GM21360 (cell line): ENCODE data around the gene RELA.
A peak's percentile ranks its signal among the peaks of the same experiment; 100 is the strongest.
"Not testable (repeated sequence)": the region's sequence is repeated elsewhere in the genome, so short reads cannot be mapped to it uniquely, and the experiment has no call there.

Experiments used
- ATAC-seq: cut with Tn5 transposase; IDR thresholded peaks from one replicate; pipeline ENCODE4 v1.9.1; 2021; ENCODE audit warnings: mild to moderate bottlenecking, moderate library complexity; ENCODE audit not compliant: unreplicated experiment

Gene RELA

DNA sequence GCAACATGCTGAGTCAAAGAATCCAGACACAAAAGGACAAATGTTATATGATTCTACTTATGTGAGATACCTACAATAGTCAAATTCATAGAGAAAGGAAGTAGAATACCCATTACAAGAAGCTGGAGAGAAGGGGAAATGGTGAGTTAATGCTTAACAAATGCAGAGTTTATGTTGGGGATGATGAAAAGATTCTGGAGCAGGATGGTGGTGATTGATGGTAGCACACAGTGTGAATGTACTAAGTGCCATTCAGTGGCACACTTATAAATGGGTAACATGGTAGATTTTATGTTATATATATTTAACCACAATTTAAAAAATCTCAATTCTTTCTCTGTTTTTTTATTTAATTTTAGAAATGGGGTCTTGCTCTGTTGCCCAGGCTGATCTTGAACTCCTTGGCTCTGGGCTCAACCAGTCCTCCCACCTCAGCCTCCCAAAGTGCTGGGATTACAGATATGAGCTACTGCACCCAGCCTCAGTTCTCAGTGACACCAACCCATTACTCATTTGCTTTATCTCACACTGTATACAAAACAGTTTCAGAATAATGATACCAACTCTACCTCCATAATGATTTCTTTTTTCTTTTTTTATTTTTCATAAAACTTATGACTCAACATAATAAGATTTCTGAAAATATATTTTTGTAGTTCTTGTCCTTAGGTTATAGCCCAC, 9.6 kb upstream of the RELA start:
- no peak for ATAC-seq

DNA sequence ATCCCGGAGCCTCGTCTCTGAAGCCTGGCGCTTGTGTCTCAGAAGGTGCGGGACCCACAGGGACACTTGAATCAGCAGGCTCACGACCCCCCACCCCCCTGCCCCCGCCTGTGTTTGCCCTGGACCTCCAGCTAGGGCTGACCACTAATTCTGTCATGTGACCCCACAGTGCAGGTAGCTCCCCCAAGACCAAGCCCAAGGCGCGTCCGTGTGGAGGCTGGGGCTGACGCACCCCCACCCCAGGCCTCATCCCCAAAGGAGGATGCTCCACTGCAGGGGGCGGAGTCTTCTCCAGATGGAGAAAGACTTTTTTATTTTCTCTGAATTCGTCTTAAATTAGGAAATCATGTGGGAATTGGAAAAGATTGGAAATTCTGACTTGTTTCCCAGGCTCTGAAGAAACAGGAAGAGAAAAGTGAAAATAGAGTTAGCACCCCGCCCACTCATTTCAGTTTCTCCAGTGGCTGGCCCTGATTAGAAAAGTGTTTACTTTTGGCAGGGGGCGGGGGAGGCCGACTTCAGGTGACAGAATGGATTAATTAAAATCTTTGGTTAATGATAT, 1.0 kb upstream of the RELA start:
- no peak for ATAC-seq

GRCh38 chr11:65662247-65662798, 393 bp downstream of the RELA start:
- peak; percentile 30 for ATAC-seq

- no peak for ATAC-seq
Measured at GRCh38 chr11:65661599-65662246, 993 bp downstream of the RELA start.

- ATAC-seq, result not testable (repeated sequence)
Measured at GRCh38 chr11:65660908-65661307, 1.8 kb downstream of the RELA start.

DNA sequence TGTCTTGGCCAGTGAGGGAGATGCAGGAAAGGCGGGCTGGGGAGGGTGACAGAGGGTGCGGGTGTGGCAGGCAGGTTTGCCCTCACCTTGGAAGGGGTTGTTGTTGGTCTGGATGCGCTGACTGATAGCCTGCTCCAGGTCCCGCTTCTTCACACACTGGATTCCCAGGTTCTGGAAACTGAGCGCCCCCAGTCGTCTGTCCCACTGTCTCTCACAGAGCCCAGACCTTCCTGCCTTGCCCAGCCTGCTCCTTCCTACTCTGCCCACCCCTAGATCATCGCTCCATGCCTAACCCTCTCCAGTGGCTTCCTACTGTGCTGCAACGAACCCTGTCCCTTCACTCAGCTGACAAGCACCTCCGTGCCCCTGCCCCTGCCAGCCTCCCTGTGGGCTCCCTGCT, 2.7 kb downstream of the RELA start:
- no peak for ATAC-seq

DNA sequence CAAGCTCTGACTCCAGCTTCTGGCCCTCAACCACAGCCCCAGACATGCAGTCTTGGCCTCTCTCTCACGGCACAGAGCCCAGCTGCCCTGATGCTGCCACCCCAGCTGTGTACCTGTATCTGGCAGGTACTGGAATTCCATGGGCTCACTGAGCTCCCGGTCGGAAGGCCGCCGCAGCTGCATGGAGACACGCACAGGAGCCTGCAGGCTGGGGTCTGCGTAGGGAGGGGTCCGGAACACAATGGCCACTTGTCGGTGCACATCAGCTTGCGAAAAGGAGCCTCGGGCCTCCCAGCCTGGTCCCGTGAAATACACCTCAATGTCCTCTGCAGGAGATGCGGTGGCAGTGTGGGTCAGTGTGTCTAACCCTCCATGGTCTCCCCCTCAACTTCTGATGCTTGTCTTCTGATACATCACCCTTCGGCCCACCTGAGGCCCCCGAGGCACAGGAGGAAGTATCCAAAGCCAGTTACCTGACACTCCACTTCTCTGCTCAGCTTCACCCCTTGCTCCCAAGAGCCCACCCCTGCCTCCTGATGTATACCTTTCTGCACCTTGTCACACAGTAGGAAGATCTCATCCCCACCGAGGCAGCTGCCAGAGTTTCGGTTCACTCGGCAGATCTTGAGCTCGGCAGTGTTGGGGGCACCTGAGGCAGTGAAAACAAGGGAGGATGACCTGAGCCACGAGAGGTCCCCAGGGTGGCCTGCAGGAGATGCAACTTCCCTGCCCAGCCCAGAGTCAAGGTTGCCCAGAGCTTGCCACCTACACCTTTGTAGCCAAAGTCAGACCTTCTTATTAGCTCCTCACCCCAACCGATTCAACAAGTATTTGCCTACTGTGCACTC, 4.3 kb downstream of the RELA start:
- ATAC-seq, result no peak

GRCh38 chr11:65657426-65657825, 5.3 kb downstream of the RELA start:
- no peak for ATAC-seq

DNA sequence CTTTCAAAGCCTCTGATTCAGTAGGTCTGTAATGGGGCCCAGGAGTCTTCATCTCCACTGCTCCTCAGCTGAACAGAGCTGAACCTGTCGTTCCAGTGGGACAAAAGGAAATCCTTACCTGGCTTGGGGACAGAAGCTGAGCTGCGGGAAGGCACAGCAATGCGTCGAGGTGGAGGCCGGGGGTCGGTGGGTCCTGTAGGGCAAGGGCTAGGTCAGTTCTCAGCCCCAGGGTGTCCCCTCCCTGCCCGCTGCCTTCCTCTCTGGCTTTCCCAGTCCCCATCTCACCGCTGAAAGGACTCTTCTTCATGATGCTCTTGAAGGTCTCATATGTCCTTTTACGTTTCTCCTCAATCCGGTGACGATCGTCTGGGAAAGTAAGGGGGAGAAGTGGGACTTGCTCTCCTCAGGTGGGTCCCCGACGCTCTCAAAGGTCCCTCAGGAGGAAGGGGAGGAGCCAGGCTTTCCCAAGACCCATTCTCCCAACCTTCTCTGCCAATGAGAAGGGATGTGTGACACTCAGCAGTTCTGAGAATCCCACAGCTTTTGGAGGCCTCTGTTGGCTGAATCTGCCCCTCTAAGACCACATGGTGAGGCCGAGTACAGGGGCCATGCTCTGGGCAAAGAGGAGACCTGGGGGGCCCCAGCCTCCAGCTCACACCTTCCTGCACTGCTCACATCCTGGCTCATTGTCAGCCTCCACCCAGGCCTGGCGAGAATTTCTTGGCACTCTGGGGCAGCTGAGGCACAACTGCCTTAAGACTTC, 7.0 kb downstream of the RELA start:
- ATAC-seq, result no peak

- ATAC-seq, result no peak
Measured at GRCh38 chr11:65654375-65655349, 8.1 kb downstream of the RELA start.

- no peak for ATAC-seq
Measured at GRCh38 chr11:65653229-65654225, 9.2 kb downstream of the RELA start.

DNA sequence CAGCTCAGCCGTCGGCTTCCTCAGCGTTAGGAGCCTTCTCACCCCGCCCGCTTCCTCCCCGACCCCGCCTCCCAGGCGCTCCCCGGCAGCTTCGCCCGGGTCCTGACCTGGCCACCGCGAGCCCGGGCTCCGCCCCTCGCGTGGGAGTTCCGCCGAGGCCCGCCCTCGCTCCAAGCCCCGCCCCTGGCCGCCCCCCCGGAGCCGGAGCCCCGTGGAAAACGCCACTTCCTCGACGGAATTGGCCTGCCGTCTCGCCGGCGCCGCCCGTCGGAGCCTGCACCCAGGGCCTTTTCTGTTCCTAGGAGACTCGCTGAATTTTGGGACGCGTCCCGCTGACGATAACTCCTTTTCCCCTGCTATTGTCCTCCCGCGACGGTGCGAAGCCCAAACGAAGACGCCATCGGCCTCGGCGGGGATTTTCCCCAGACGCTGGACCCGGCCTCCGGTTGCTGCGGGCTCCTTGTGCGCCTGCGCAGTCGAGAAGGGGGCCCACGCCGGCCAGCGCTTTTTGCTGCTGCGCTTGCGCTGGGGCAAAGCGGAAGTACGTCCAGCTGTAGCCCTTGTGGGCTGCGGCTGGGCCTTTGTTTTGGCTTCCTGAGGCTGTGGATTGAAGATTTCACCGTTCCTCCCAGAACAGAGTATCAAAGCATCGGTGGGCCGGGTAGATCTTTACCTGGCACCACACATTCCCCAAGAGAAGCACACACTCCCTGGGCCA, 10.0 kb downstream of the RELA start:
- peak; percentile 71 for ATAC-seq

DNA sequence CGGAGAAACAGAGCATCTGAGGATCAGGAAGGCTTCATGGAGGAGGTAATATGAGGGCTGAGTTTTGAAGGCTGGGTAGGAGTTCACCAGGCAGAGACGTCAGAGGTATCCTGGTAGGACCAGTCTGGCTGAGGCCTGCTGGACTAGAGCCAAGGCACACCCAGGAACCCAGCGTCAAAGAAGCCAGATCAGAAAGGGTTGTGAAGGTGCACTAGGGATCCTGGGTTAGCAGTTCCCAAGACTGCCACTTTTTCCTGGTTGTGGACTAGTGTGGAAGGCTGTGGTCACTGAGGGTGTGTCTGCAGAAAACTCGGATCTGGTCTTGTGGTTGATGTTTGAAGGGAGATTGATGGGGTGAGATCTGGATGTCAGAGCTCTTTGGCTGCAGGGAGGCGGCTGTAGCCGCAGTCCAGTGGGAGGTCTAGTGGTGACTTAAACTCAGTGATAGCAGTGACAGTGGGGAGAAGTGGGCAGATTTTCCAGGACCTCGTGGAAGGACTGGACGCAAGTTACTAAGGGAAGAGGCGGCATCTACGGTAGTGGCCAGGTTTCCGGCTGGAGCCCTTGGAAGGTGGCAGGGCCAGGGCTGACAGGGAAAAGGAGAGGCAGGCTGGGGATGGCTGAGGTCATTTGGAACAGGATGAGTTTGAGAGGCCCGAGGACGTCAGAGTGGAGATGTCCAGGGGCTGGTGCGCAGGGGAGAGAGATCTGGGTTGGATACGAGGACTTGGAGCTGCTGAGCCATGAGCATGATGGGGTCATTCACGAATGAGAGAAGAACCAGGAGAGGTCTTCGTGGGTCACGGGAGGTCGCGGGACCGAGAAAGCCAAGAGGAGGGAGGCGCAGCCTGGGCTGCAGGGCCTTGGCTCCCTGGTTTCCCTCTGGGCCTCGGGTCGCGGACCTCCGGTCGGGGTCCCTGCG, 10.9 kb downstream of the RELA start:
- ATAC-seq, result no peak

GRCh38 chr11:65651339-65651588, 11.5 kb downstream of the RELA start:
- no peak for ATAC-seq

- ATAC-seq, result no peak
Measured at GRCh38 chr11:65650547-65651338, 12.0 kb downstream of the RELA start.
